GM12878 (cell line): ENCODE measurements around the gene ACSF3. TPM values are rescaled to one million over a fixed set of nuclear protein-coding genes. Genes with fewer than 3 reads are reported as not detected.

ENCODE experiments used
- ATAC-seq: fragments of 200-7000 bp; cut with Tn5 transposase; 3 replicates; pipeline ENCODE4 v1.9.1; 2020; ENCODE audit warnings: mild to moderate bottlenecking, moderate library complexity
- BruUV-seq: library from RNA; stranded (reverse); fragments of 400-500 nt; replicated peaks from 2 replicates; lab custom pipeline; 2021; lab: Mats Ljungman, UMichigan
- CTCF ChIA-PET: fragments of 300-600 bp; sonication (Branson Sonifier 250); formaldehyde crosslinking; extraction: SDS; loops from one replicate; lab custom pipeline; 2021; ENCODE audit warnings: inconsistent platforms; lab: Yijun Ruan, JAX
- POLR2A ChIA-PET: fragments of 350-600 bp; formaldehyde crosslinking; extraction: SDS; loops from one replicate; lab custom pipeline; 2021; ENCODE audit warnings: inconsistent platforms; lab: Charles Lee
- RAD21 ChIA-PET: fragments of 300-600 bp; sonication (Branson Sonifier 250); formaldehyde crosslinking; loops from one replicate; lab custom pipeline; 2023; ENCODE audit warnings: antibody characterized with exemption; ENCODE audit not compliant: unreplicated experiment; lab: Charles Lee
- SMC1A ChIA-PET: fragments of 300-600 bp; sonication (Branson Sonifier 250); formaldehyde crosslinking; loops from one replicate; lab custom pipeline; 2023; ENCODE audit not compliant: unreplicated experiment, uncharacterized antibody; lab: Charles Lee
- DNase-seq: peaks from one replicate; pipeline ENCODE4 v3.0.0-alpha.2; 2011; ENCODE audit warnings: low read depth, low spot score
- FAIRE-seq: peaks from 3 replicates; lab custom pipeline; 2011; peaks lifted over from hg19 to GRCh38; lab: Jason Lieb, UNC
- H2AFZ ChIP-seq: 2 replicates; pipeline ENCODE4 v1.6.0; 2011; ENCODE audit warnings: low read depth, low read length, control low read depth; ENCODE audit not compliant: control insufficient read depth
- H3K27ac ChIP-seq: 2 replicates; pipeline ENCODE4 v1.5.1; 2011; ENCODE audit warnings: control low read depth; ENCODE audit not compliant: control insufficient read depth, insufficient read depth
- H3K27me3 ChIP-seq, 2 experiments: replicated peaks in 1 of 2; 2 replicates each; pipeline versions ENCODE4 v1.6.0 to v1.6.1; 2011; ENCODE audit warnings: low read length in 1 of 2; ENCODE audit not compliant: control insufficient read depth in 2 of 2, insufficient read depth in 2 of 2
- H3K36me3 ChIP-seq, 2 experiments: 2 replicates each; pipeline ENCODE4 v1.5.1; 2011; ENCODE audit warnings: low read length in 1 of 2; ENCODE audit not compliant: control insufficient read depth in 2 of 2, insufficient read depth in 2 of 2
- H3K4me1 ChIP-seq: 2 replicates; pipeline ENCODE4 v1.6.1; 2011; ENCODE audit warnings: mild to moderate bottlenecking, low read length, moderate library complexity, mixed read lengths; ENCODE audit not compliant: control insufficient read depth, insufficient read depth
- H3K4me2 ChIP-seq: 2 replicates; pipeline ENCODE4 v1.6.0; 2011; ENCODE audit warnings: control low read depth; ENCODE audit not compliant: control insufficient read depth, insufficient read depth
- H3K4me3 ChIP-seq: fragments of 200-600 bp; sonication (generic); 2 replicates; pipeline ENCODE4 v1.5.1; 2016
- H3K79me2 ChIP-seq: 2 replicates; pipeline ENCODE4 v1.6.0; 2011; ENCODE audit warnings: low read length; ENCODE audit not compliant: control insufficient read depth, insufficient read depth
- H3K9ac ChIP-seq: 2 replicates; pipeline ENCODE4 v1.8.0; 2011; ENCODE audit warnings: low read length, control low read depth, mixed read lengths; ENCODE audit not compliant: control insufficient read depth, insufficient read depth
- H3K9me3 ChIP-seq: replicated peaks from 3 replicates; pipeline ENCODE4 v1.5.1; 2011; ENCODE audit warnings: mild to moderate bottlenecking, low read length; ENCODE audit not compliant: control insufficient read depth, insufficient read depth
- H4K20me1 ChIP-seq: 2 replicates; pipeline ENCODE4 v1.6.0; 2011; ENCODE audit not compliant: control insufficient read depth, insufficient read depth
- BCLAF1 ChIP-seq: fragments of 450-650 bp; IDR thresholded peaks from 2 replicates; pipeline ENCODE4 v1.6.1; 2017; ENCODE audit warnings: antibody characterized with exemption, mild to moderate bottlenecking, moderate library complexity
- KLF5 ChIP-seq: fragments of 450-650 bp; IDR thresholded peaks from 2 replicates; pipeline ENCODE4 v1.6.1; 2014; ENCODE audit warnings: mild to moderate bottlenecking; ENCODE audit not compliant: partially characterized antibody
- WGBS: methylation state at CpG from one replicate; pipeline ENCODE4 v1.1.6; 2016; ENCODE audit warnings: low lambda C conversion rate; ENCODE audit not compliant: insufficient replicate concordance, insufficient coverage; ENCODE audit errors: missing lambda C conversion rate; 5-methylcytosine and 5-hydroxymethylcytosine counted together
- in situ Hi-C: fragments of 300-500 bp; cut with MboI; formaldehyde crosslinking; loops from 9 replicates; pipeline ENCODE4 v1.14.3; 2018; ENCODE audit warnings: mixed read lengths
- intact Hi-C: fragments of 100-400 bp; cut with micrococcal nuclease; formaldehyde crosslinking; loops from one replicate; pipeline ENCODE4 v1.14.2; 2022; ENCODE audit not compliant: unreplicated experiment
- polyA plus RNA-seq, 11 experiments: library from polyadenylated mRNA; depleted of rRNA in 4 of 11; unstranded in 6 of 11; stranded (reverse) in 5 of 11; fragments of >200 nt; fragmentation: Nextera tagmentation in 4 of 11; fragmentation: Illumina TruSeq in 1 of 11; extraction: Ambion mirVana in 4 of 11; extraction: Trizol in 1 of 11; gene quantifications; 1 replicate in 1 of 11; 2 replicates in 10 of 11; pipeline versions ENCODE4 v1.2.1 to v1.2.3, GENCODE V29; 2011 to 2016; ENCODE audit warnings: inconsistent platforms in 2 of 11, missing spikeins in 2 of 11, low read depth in 1 of 11
- total RNA-seq, 4 experiments: library from RNA; depleted of rRNA in 3 of 4; stranded (reverse); fragments of >200 nt in 3 of 4; fragmentation: Illumina TruSeq in 1 of 4; extraction: Trizol in 1 of 4; gene quantifications; 2 replicates each; pipeline versions ENCODE4 v1.2.1 to v1.2.3, GENCODE V29; 2013 to 2021

The ACSF3 gene
- total and polyA plus RNA-seq, 10 of the 15 experiments (the other 5 are each of a cell fraction or from before 2014, with no cell fraction given), result 1.0 to 44.4 (median 25.8) TPM

GRCh38 chr16:89191901-89192185, 98.2 kb downstream of the ACSF3 start:
- Histone ChIP-seq H3K27me3 (no peaks in the 10 kb centered on the region), H2AFZ (peak overlapping the region; percentile 83; the same call in 1 of the 2 replicates), H3K4me3 (peak overlapping the region; percentile 44; the same call in 1 of the 2 replicates), H3K79me2 (no peaks in the 10 kb centered on the region), H3K4me2 (peak overlapping the region; percentile 84; the same call in 1 of the 2 replicates), H4K20me1 (no peaks in the 10 kb centered on the region), H3K9me3 (no peaks in the 10 kb centered on the region), H3K27ac (no peak overlapping the region), H3K36me3 (no peaks in the 10 kb centered on the region), H3K4me1 (no peaks in the 10 kb centered on the region), H3K9ac (no peak overlapping the region)
- WGBS, result 7% methylated on average over 6 of the region's 19 CpGs
- RAD21 ChIA-PET, result no interaction called here
- no TSS peak for BruUV-seq
- FAIRE-seq, result no peak
- intact Hi-C loops, result loop anchor here (2.0 kb wide), 1 partner anchor 19 kb away; no protein-coding TSS in a partner anchor
- DNase-seq, result no peak
- POLR2A ChIA-PET, result no interaction called here
- TF ChIP-seq KLF5, result no peak
- no peak for TF ChIP-seq BCLAF1
- SMC1A ChIA-PET, result no interaction called here
- no peak; the same call in 2 of the 3 replicates for ATAC-seq
- in situ Hi-C loops, result no loop called here
- CTCF ChIA-PET, result no interaction called here
